Muscle layer of colon (tissue), 2 donors: ENCODE measurements around the gene ZNF333.

ENCODE experiments used
- H3K27ac ChIP-seq: one replicate; pipeline ENCODE4 v1.7.0; 2013; ENCODE audit warnings: low read depth, mild to moderate bottlenecking, low read length, moderate library complexity
- H3K27me3 ChIP-seq, 2 donors: one replicate each; pipeline ENCODE4 v1.7.0; 2013; ENCODE audit warnings: low read length in 2 of 2, mild to moderate bottlenecking in 2 of 2; ENCODE audit not compliant: insufficient read depth in 2 of 2, control insufficient read depth in 1 of 2
- H3K36me3 ChIP-seq: one replicate; pipeline ENCODE4 v1.7.0; 2013; ENCODE audit warnings: mild to moderate bottlenecking, low read length; ENCODE audit not compliant: insufficient read depth
- H3K4me1 ChIP-seq: one replicate; pipeline ENCODE4 v1.7.0; 2013; ENCODE audit warnings: mild to moderate bottlenecking, low read length; ENCODE audit not compliant: insufficient read depth
- H3K4me3 ChIP-seq, 2 donors: one replicate each; pipeline ENCODE4 v1.7.0; 2013; ENCODE audit warnings: low read length in 2 of 2, low read depth in 1 of 2, mild to moderate bottlenecking in 1 of 2, moderate library complexity in 1 of 2
- H3K9ac ChIP-seq: one replicate; pipeline ENCODE4 v1.7.0; 2013; ENCODE audit warnings: low read length
- H3K9me3 ChIP-seq: one replicate; pipeline ENCODE4 v1.7.0; 2013; ENCODE audit warnings: mild to moderate bottlenecking, low read length
- donor health status: abdominal sarcoma.
- donor health status: Adenocarcinoma of cecum.

The ZNF333 gene

DNA sequence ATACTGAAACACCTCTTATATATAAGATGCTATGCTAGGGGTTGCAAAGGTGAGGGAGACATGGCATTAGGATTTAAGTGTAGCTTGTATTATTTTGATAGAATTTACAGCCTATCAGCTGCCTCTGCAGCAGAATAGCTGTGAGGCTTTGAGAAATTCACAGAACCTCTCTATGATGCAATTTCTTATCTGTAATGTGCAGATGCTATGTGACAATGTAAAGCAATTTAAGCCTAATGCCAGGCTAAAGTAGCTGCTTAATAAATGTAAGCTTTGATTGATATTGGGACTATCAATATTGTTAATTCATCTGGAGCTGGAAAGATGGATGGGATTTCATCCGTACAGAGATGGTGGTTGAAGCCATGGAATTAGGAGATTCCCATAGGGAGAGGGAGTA, 16.8 kb upstream of the ZNF333 start:
- Histone ChIP-seq H3K27me3 (no peaks in the 10 kb centered on the region), H3K9ac (no peak overlapping the region), H3K4me1 (no peaks in the 10 kb centered on the region), H3K27ac (no peak overlapping the region), H3K4me3 (no peak overlapping the region), H3K9me3 (no peaks in the 10 kb centered on the region), H3K36me3 (no peaks in the 10 kb centered on the region)

DNA sequence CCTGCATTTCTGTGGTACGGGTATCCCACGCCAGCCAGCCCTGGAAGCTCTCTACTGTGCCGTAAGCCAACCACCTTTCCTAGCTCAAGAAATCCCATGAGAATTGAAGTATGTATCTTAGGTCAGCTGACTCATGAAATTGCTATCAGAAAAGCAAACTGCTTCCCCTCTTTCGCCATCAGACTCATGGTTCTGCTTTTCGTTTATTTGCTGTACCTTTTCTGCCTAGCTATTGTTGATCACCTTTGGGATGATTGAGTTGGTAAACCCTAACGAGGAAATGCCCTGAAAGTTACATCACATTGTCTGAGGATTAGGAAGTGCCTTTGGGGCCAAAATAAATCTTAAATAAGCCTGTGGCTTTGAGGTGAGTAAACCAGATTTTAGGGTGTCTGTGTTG, 15.1 kb upstream of the ZNF333 start, which contains the start of gene ADGRE3:
ADGRE3 (minus strand) TSS at position 81 of the 400 bp plus-strand sequence; CDS start at position 7, 74 bp downstream.
- Histone ChIP-seq H3K27ac (no peak within 1 kb of the TSS), H3K27me3 (no peaks in the 10 kb centered on the region), H3K4me3 (no peak within 1 kb of the TSS), H3K36me3 (no peaks in the 10 kb centered on the region), H3K4me1 (no peaks in the 10 kb centered on the region), H3K9me3 (no peaks in the 10 kb centered on the region), H3K9ac (no peak within 1 kb of the TSS)

DNA sequence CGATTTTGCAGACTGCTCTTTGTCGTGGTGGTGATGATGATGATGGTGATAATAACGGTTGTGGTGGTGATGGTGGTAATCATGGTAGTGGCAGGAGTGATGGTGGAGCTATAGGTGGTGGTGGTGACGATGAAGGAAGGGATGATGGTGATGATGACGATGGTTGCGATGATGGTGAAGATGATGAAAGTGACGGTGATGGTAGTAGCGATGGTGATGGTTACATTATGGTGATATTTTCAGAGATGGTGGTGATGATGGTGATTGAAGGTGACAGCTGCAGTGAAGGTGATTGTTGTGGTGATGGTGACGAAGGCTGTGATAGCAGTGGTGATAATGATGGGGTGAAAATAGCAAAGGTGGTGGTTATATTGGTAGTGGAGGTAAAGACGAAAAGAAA, 13.1 kb upstream of the ZNF333 start:
- Histone ChIP-seq H3K27ac (no peak overlapping the region), H3K4me1 (no peaks in the 10 kb centered on the region), H3K4me3 (no peak overlapping the region), H3K9me3 (no peaks in the 10 kb centered on the region), H3K9ac (no peak overlapping the region), H3K27me3 (no peaks in the 10 kb centered on the region), H3K36me3 (no peaks in the 10 kb centered on the region)

DNA sequence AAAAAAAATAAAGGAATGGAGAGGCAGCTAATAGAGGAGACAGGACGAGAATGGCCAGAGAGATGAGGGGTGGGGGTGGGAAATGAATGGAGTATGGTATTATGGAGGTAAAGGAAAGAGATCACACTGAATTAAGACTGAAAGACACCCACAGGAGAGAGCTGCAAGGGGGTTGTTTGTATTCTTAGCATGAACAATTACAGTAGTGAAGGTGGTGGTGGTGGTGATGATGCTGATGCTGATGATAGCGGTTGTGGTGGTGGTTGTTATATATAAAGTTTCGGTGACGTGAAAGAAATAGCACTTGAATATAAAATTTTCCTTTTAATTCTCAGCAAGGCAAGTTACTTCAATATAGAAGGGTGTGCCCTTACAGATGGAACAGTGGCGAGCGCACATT, 12.4 kb upstream of the ZNF333 start:
- Histone ChIP-seq H3K36me3 (no peaks in the 10 kb centered on the region), H3K9me3 (no peaks in the 10 kb centered on the region), H3K9ac (no peak overlapping the region), H3K4me3 (no peak overlapping the region), H3K27me3 (no peaks in the 10 kb centered on the region), H3K4me1 (no peaks in the 10 kb centered on the region), H3K27ac (no peak overlapping the region)

DNA sequence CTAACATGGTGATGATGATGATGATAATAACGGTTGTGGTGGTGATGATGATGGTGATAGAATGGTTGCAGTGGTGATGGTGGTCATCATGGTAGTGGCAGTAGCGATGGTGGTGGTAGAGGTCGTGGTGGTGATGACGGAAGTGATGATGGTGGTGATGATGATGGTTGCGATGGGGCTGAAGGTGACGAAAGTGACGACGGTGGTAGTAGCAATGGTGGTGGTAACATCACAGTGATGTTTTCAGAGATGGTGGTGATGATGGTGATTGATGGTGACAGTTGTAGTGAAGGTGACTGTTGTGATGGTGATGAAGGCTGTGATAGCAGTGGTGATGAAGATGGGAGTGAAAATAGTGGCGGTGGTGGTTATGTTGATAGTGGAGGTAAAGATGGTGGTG, 11.6 kb upstream of the ZNF333 start:
- no peak overlapping the region for H3K4me3 ChIP-seq
- H3K27ac ChIP-seq, result no peak overlapping the region
- no peaks in the 10 kb centered on the region for H3K4me1 ChIP-seq
- no peaks in the 10 kb centered on the region for H3K9me3 ChIP-seq
- H3K9ac ChIP-seq, result no peak overlapping the region
- no peaks in the 10 kb centered on the region for H3K27me3 ChIP-seq
- no peaks in the 10 kb centered on the region for H3K36me3 ChIP-seq

DNA sequence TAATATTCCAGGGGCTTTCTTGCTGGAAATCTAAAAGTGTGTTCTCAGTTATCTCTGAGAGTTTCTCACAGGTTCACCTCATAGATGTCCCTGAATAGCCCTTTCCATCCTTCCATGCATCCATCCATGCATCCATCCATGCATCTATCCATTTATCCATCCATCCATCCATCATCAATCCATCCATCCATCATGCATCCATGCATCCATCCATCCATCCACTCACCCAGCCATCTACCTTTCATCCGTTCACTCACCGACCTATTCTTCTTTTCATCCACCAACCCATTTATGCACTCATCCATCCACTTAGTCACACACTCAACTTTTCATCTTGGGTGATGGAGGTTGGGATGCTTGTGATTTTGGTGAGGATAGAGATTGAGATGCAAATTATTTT, 7.8 kb upstream of the ZNF333 start:
- Histone ChIP-seq H3K27ac (no peak overlapping the region), H3K9ac (no peak overlapping the region), H3K4me3 (no peak overlapping the region), H3K9me3 (no peaks in the 10 kb centered on the region), H3K4me1 (no peaks in the 10 kb centered on the region), H3K36me3 (no peaks in the 10 kb centered on the region), H3K27me3 (no peaks in the 10 kb centered on the region)

DNA sequence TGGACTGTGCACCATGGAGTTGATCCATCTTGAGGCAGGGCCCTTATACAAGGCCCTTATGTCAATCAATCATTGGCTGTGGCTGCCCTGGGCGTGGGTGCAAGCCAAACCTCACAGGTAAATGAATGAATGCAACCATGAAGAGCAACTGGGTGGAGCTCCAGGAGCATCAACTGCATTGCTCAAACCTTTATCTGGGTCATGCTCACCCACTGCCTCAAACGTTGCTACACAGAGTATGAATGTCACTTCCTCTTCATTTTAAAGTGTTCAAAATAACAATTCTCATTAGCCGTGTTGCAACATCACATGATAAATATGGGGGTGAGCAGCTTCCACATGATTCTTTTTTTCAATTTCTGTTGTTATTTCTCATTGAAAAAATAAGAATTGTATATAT, 6.4 kb upstream of the ZNF333 start:
- Histone ChIP-seq H3K27ac (no peak overlapping the region), H3K4me3 (no peak overlapping the region), H3K9ac (no peak overlapping the region), H3K9me3 (no peaks in the 10 kb centered on the region), H3K4me1 (no peaks in the 10 kb centered on the region), H3K27me3 (no peaks in the 10 kb centered on the region), H3K36me3 (no peaks in the 10 kb centered on the region)

DNA sequence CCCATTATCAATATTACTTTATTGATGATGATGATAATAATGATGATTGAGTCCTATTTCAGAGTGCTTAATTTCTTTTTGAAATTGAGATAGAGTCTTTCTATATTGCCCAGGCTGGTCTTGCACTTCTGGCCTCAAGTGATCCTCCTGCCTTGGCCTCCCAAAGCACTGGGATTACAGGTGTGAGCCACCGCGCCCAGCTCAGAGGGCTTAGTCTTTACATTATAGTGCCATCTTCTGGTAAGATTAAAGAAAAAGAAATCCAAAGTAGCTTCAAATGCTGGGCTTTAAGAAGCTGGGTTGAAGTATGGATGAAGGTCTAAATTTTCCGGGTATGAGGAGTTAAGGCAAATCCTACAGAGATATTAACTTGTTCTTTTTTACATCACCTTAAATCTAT, 3.4 kb upstream of the ZNF333 start:
- no peak overlapping the region for H3K27ac ChIP-seq
- no peak overlapping the region for H3K4me3 ChIP-seq
- H3K27me3 ChIP-seq, result no peaks in the 10 kb centered on the region
- peaks cover 14% of the 10 kb centered on the region for H3K4me1 ChIP-seq
- H3K9ac ChIP-seq, result no peak overlapping the region
- no peaks in the 10 kb centered on the region for H3K36me3 ChIP-seq
- H3K9me3 ChIP-seq, result no peaks in the 10 kb centered on the region

DNA sequence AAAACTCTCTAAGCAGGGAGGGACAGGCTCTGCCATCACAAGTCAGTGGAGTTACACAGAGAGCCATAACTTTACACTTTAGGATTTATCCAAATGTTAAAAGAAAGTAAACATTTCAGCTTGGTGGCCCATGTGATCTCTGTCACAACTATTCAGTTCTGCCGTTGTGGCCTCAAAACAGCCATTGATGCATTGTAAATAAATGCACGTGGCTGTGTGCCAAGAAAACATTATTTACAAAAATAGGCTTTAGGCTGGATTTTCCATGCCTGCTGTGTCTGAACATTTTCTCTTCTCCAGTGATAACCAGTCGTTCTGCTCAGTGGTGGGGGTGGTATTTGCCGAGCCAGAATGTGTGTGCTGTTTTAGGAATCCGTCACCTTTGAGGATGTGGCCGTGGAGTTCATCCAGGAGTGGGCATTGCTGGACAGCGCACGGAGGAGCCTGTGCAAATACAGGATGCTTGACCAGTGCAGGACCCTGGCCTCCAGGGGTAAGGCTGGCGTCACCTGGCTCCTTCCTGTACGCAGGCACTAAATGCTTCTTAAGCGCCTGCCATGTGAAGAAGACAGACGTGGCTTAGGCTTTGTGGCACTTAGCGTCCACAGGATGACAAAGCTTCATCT, 4.9 kb downstream of the ZNF333 start:
- H3K27me3 ChIP-seq, result no peaks in the 10 kb centered on the region

DNA sequence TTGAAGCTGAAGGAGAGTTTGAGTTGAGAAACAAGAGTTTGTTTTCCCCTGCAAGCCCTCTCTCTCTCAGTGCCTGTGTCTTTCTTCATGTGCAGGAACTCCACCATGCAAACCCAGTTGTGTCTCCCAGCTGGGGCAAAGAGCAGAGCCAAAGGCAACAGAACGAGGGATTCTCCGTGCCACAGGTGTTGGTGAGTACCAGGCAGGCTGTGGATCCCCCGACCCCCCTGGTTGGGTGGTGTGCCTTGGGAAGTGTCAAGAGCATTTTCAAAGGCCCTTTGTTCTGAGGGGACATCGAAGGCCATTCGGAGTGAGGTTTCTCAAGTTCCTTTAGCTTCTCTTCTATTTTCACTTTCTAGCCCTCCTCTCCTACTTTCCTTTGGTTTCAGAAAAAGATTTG, 5.6 kb downstream of the ZNF333 start:
- Histone ChIP-seq H3K4me3 (no peak overlapping the region), H3K36me3 (peaks cover 43% of the 10 kb centered on the region)

More for the DNA sequence above, 4.9 kb downstream of the ZNF333 start:
- Histone ChIP-seq H3K9ac (no peak overlapping the region), H3K27ac (no peak overlapping the region), H3K4me1 (peaks cover 8% of the 10 kb centered on the region), H3K9me3 (no peaks in the 10 kb centered on the region), H3K36me3 (peaks cover 36% of the 10 kb centered on the region), H3K4me3 (no peak overlapping the region)

DNA sequence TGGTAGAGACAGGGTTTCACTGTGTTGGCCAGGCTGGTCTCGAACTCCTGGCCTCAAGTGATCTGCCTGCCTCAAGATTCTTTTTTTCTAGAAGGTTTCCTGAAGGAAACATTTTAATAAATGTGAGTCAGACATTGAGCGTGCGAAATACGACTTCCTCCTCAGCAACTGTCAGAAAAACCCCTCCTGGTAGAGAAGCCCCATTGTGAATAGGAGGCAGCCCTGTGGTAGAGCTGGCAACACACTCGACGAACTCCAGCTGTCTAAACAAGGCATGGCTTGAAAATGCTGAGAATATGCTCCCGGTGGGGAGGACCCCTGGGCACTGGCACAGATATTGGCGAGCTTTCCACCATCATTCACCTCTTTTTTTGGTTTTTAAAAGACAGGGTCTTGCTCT, 9.8 kb downstream of the ZNF333 start:
- no peak overlapping the region for H3K9ac ChIP-seq
- no peak overlapping the region for H3K4me3 ChIP-seq
- peaks cover 76% of the 10 kb centered on the region for H3K36me3 ChIP-seq
- no peaks in the 10 kb centered on the region for H3K27me3 ChIP-seq
- H3K4me1 ChIP-seq, result no peaks in the 10 kb centered on the region
- H3K9me3 ChIP-seq, result no peaks in the 10 kb centered on the region
- H3K27ac ChIP-seq, result no peak overlapping the region

More for the DNA sequence above, 5.6 kb downstream of the ZNF333 start:
- Histone ChIP-seq H3K27me3 (no peaks in the 10 kb centered on the region), H3K9ac (no peak overlapping the region), H3K9me3 (no peaks in the 10 kb centered on the region), H3K27ac (no peak overlapping the region), H3K4me1 (peaks cover 8% of the 10 kb centered on the region)

DNA sequence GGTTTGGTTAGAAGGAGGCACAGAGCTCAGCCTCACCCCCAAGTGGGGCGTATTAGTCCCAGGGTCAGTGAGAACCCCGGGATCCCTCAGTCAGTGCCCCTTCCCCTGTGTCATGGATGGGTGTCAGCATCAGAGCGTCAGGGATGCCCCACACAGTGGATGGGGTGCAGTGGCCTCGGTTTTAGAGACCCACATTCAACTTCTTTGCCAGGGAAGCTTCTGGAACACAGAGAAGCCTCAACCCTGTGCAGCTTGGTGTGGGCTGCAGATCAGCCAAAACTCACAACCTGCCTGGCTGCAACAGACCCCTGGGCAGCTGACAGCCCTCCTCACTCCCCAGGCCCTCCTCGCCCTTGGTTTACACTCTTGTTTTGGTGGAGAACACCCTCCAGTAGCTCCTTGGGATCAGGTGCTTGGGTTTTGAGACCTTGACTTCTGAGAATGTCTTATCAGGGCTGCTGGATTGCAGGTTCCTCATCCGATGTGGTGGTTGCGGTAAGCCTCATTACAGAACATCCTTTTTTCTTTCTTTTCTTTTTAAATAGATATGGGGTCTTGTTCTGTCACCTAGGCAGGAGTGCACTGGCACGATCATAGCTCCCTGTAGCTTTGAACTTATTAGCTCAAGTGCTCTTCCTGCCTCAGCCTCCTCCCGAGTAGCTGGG, 11.0 kb downstream of the ZNF333 start:
- H3K4me3 ChIP-seq, result no peak overlapping the region
- H3K27me3 ChIP-seq, result no peaks in the 10 kb centered on the region
- H3K36me3 ChIP-seq, result peaks cover 78% of the 10 kb centered on the region
- H3K27ac ChIP-seq, result no peak overlapping the region
- no peak overlapping the region for H3K9ac ChIP-seq
- no peaks in the 10 kb centered on the region for H3K4me1 ChIP-seq
- no peaks in the 10 kb centered on the region for H3K9me3 ChIP-seq
